ENCODE measurements around the gene PCOLCE2. TPM values are rescaled to one million over a fixed set of nuclear protein-coding genes. Genes with fewer than 3 reads are reported as not detected.

The PCOLCE2 gene
- 0.97 and 1.3 TPM in 2 replicates for total RNA-seq

GRCh38 chr3:142888481-142889211 lies at the start of gene PCOLCE2:
PCOLCE2 (minus strand) TSS chr3:142889083; CDS start chr3:142888896, 187 bp downstream.

Small RNA genes lying within 50 kb of the gene (small RNA-seq; reads per million reads assigned to genes)
- not detected for gene RNU7-47P

Other genes starting within 250 kb of the PCOLCE2 start
- 20.8 and 28.9 TPM in 2 replicates for gene TRPC1, start 165.0 kb downstream of the PCOLCE2 start, total RNA-seq
- not detected in 2 replicates for gene PAQR9, start 74.6 kb upstream of the PCOLCE2 start, total RNA-seq
- gene U2SURP, start 112.5 kb upstream of the PCOLCE2 start, total RNA-seq: 65.7 and 69.6 TPM in 2 replicates
- gene CHST2, start 230.7 kb upstream of the PCOLCE2 start, total RNA-seq: 45.2 and 66.7 TPM in 2 replicates